Ishikawa (cell line): ENCODE results near the gene CEP68.

Experiments used
- CEBPB ChIP-seq: IDR thresholded peaks from 2 replicates; pipeline ENCODE4 v1.6.1; 2012
- CREB1 ChIP-seq: IDR thresholded peaks from 2 replicates; pipeline ENCODE4 v1.6.1; 2012; ENCODE audit warnings: low read depth
- EGR1 ChIP-seq: IDR thresholded peaks from 2 replicates; pipeline ENCODE4 v1.6.1; 2012
- EP300 ChIP-seq: IDR thresholded peaks from 2 replicates; pipeline ENCODE4 v1.6.1; 2012; ENCODE audit warnings: borderline replicate concordance
- FOXM1 ChIP-seq: IDR thresholded peaks from 2 replicates; pipeline ENCODE4 v1.6.1; 2012; ENCODE audit warnings: low read depth, borderline replicate concordance
- MAX ChIP-seq: IDR thresholded peaks from 2 replicates; pipeline ENCODE4 v1.6.1; 2012
- NFIC ChIP-seq: IDR thresholded peaks from 2 replicates; pipeline ENCODE4 v1.6.1; 2012
- RAD21 ChIP-seq: IDR thresholded peaks from 2 replicates; pipeline ENCODE4 v1.6.1; 2012; ENCODE audit warnings: low read depth
- REST ChIP-seq: IDR thresholded peaks from 2 replicates; pipeline ENCODE4 v1.6.1; 2012; ENCODE audit warnings: low read depth, mild to moderate bottlenecking
- TAF1 ChIP-seq: IDR thresholded peaks from 2 replicates; pipeline ENCODE4 v1.6.1; 2012; ENCODE audit warnings: low read depth, mild to moderate bottlenecking
- TCF12 ChIP-seq: IDR thresholded peaks from 2 replicates; pipeline ENCODE4 v1.6.1; 2012; ENCODE audit warnings: low read depth
- TEAD4 ChIP-seq: IDR thresholded peaks from 2 replicates; pipeline ENCODE4 v1.6.1; 2012
- USF1 ChIP-seq: IDR thresholded peaks from 2 replicates; pipeline ENCODE4 v1.6.1; 2012
- YY1 ChIP-seq: IDR thresholded peaks from 2 replicates; pipeline ENCODE4 v1.6.1; 2012; ENCODE audit warnings: low read depth
- ZBTB7A ChIP-seq: IDR thresholded peaks from 2 replicates; pipeline ENCODE4 v1.6.1; 2012; ENCODE audit warnings: low read depth

Gene CEP68

GRCh38 chr2:65045651-65046050 lies 10.6 kb upstream of the CEP68 start:
- no peak for TF ChIP-seq EGR1
- TF ChIP-seq MAX: no peak
- TF ChIP-seq FOXM1: no peak
- TF ChIP-seq CREB1: no peak
- no peak for TF ChIP-seq TCF12

GRCh38 chr2:65046633-65047407 lies 9.4 kb upstream of the CEP68 start:
- TF ChIP-seq TCF12 (no peak), TAF1 (no peak), FOXM1 (no peak)

- no peak for TF ChIP-seq MAX
Measured at GRCh38 chr2:65049010-65049639, 7.1 kb upstream of the CEP68 start.

- TF ChIP-seq YY1: no peak
- TF ChIP-seq CEBPB: no peak
- no peak for TF ChIP-seq TAF1
- TF ChIP-seq FOXM1: no peak
- TF ChIP-seq RAD21: no peak
- no peak for TF ChIP-seq TEAD4
- no peak for TF ChIP-seq ZBTB7A
- TF ChIP-seq NFIC: no peak
- no peak for TF ChIP-seq USF1
- no peak for TF ChIP-seq MAX
- TF ChIP-seq REST: no peak
- no peak for TF ChIP-seq EGR1
- no peak for TF ChIP-seq CREB1
- no peak for TF ChIP-seq EP300
- TF ChIP-seq TCF12: no peak
Measured at GRCh38 chr2:65050931-65051330, 5.3 kb upstream of the CEP68 start.

- TF ChIP-seq USF1: no peak
- no peak for TF ChIP-seq MAX
- no peak for TF ChIP-seq REST
- TF ChIP-seq YY1: no peak
- no peak for TF ChIP-seq CEBPB
- no peak for TF ChIP-seq EGR1
- no peak for TF ChIP-seq ZBTB7A
- TF ChIP-seq CREB1: no peak
- TF ChIP-seq TEAD4: no peak
- no peak for TF ChIP-seq TCF12
- TF ChIP-seq TAF1: no peak
- no peak for TF ChIP-seq NFIC
- TF ChIP-seq FOXM1: no peak
- no peak for TF ChIP-seq EP300
- TF ChIP-seq RAD21: no peak
Measured at GRCh38 chr2:65053199-65053598, 3.0 kb upstream of the CEP68 start.
